Activated naive CD8-positive, alpha-beta T cell treated with anti-CD3 and anti-CD28 coated beads for 36 hours (primary cell): ENCODE data around the gene GDPD5. TPM values are rescaled to one million over a fixed set of nuclear protein-coding genes. Genes with fewer than 3 reads are reported as not detected.

Source experiments
- DNase-seq: peaks from one replicate; pipeline ENCODE4 v3.0.0; 2021
- H3K27ac Mint-ChIP-seq: one replicate; pipeline ENCODE4 v1.8.0; 2022; ENCODE audit warnings: mild to moderate bottlenecking, moderate library complexity, mixed read lengths
- H3K27me3 Mint-ChIP-seq: one replicate; pipeline ENCODE4 v1.8.0; 2022; ENCODE audit warnings: mild to moderate bottlenecking, mixed read lengths
- H3K36me3 Mint-ChIP-seq: one replicate; pipeline ENCODE4 v1.8.0; 2021; ENCODE audit warnings: mild to moderate bottlenecking, mixed read lengths
- H3K4me1 Mint-ChIP-seq: one replicate; pipeline ENCODE4 v1.8.0; 2021; ENCODE audit warnings: mixed read lengths
- H3K4me3 Mint-ChIP-seq: one replicate; pipeline ENCODE4 v1.8.0; 2022; ENCODE audit warnings: mild to moderate bottlenecking, moderate library complexity, mixed read lengths
- H3K9me3 Mint-ChIP-seq: one replicate; pipeline ENCODE4 v1.8.0; 2022; ENCODE audit warnings: mixed read lengths
- total RNA-seq, 2 experiments: library from RNA; stranded (reverse); gene quantifications; one replicate each; pipeline ENCODE4 v1.2.3, GENCODE V29; 2021

Gene GDPD5
- total RNA-seq, 2 experiments from 2014 or later = 5.9 to 6.6 TPM

- H3K4me1 Mint-ChIP-seq = peaks cover 3% of the 10 kb centered on the region
- no peaks in the 10 kb centered on the region for H3K9me3 Mint-ChIP-seq
- H3K4me3 Mint-ChIP-seq = no peak overlapping the region
- H3K27me3 Mint-ChIP-seq = peaks cover 3% of the 10 kb centered on the region
- no peaks in the 10 kb centered on the region for H3K36me3 Mint-ChIP-seq
- no peak overlapping the region for H3K27ac Mint-ChIP-seq
- DNase-seq = no peak
These were observed 23.0 kb upstream of the GDPD5 start for GRCh38 chr11:75548595-75549272.

GRCh38 chr11:75547617-75548058 lies 21.9 kb upstream of the GDPD5 start:
- DNase-seq = peak; percentile 30
- H3K4me1 Mint-ChIP-seq = peaks cover 3% of the 10 kb centered on the region
- no peak overlapping the region for H3K27ac Mint-ChIP-seq
- no peaks in the 10 kb centered on the region for H3K36me3 Mint-ChIP-seq
- H3K4me3 Mint-ChIP-seq = no peak overlapping the region
- H3K27me3 Mint-ChIP-seq = peaks cover 3% of the 10 kb centered on the region
- no peaks in the 10 kb centered on the region for H3K9me3 Mint-ChIP-seq

DNA sequence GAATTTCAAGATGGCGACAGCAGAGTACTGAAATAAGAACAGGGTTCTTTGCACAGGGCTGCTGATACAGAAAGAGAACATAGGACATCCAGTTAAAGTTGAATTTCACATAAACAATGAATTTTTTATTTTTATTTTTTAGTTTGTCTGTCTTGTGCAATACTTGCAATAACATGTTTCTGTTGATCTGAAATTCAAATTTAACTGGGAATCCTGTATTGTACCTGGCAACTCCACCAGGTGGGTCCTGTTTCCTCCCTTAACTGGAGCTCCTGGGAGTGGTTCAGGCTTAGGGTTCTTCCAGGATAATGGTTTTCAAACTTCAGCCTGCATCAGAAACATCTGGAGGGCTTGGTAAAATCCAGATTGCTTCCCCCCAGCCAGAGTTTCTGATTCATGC lies 21.4 kb upstream of the GDPD5 start:
- Mint-ChIP-seq H3K4me3 (no peak overlapping the region), H3K27me3 (peaks cover 3% of the 10 kb centered on the region), H3K4me1 (peaks cover 3% of the 10 kb centered on the region), H3K27ac (no peak overlapping the region), H3K36me3 (no peaks in the 10 kb centered on the region), H3K9me3 (no peaks in the 10 kb centered on the region)
- DNase-seq = no peak

- no peaks in the 10 kb centered on the region for H3K36me3 Mint-ChIP-seq
- H3K4me1 Mint-ChIP-seq = peaks cover 3% of the 10 kb centered on the region
- DNase-seq = no peak
- H3K27me3 Mint-ChIP-seq = peaks cover 3% of the 10 kb centered on the region
- no peak overlapping the region for H3K4me3 Mint-ChIP-seq
- H3K27ac Mint-ChIP-seq = no peak overlapping the region
- H3K9me3 Mint-ChIP-seq = no peaks in the 10 kb centered on the region
These were observed 18.1 kb upstream of the GDPD5 start for GRCh38 chr11:75543806-75544205.

- Mint-ChIP-seq H3K27me3 (peaks cover 10% of the 10 kb centered on the region), H3K9me3 (no peaks in the 10 kb centered on the region), H3K4me3 (no peak overlapping the region), H3K4me1 (peaks cover 6% of the 10 kb centered on the region), H3K27ac (no peak overlapping the region), H3K36me3 (no peaks in the 10 kb centered on the region)
- DNase-seq = no peak
These were observed 16.3 kb upstream of the GDPD5 start for GRCh38 chr11:75542088-75542438.

DNA sequence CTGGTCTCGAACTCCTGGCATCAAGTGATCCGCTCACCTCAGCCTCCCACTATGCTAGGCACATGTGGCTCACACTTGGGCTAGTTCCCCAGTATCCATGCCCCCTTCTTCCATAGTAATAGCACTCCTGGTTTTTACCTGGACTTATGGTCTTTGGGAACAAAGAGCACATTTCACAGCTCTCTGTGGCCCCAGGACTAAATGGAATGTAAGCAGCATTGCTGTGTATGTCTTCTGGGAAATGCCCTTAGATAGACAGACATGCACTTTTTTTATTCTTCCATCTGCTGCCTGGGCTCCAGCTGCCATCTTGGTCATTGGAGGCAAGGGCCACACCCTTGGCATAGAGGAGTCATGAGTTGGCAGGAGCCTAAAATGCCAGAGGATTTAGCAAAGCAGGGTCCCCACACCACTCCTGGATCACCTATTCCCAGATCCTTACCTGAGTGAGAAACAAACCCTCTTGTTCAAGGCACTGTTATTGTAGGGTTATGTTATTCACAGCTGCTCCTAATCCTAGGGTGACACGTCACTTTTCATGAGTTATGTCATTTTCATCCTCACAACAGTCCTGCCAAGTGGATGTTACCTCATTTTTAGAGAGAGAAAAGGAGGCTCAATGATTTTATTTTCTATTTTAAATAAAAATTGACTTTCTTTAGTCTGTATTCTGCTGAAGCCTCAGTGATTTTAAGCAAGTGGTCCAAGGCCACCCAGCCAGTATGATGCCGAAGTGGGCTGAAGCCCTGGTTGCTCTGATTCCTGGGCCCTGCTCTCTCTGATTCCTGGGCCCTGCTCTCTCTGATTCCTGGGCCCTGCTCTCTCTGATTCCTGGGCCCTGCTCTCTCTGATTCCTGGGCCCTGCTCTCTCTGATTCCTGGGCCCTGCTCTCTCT lies 15.7 kb upstream of the GDPD5 start:
- Mint-ChIP-seq H3K27ac (no peak overlapping the region), H3K27me3 (peaks cover 10% of the 10 kb centered on the region), H3K36me3 (no peaks in the 10 kb centered on the region), H3K4me3 (no peak overlapping the region), H3K9me3 (no peaks in the 10 kb centered on the region), H3K4me1 (peaks cover 11% of the 10 kb centered on the region)
- DNase-seq = no peak

- Mint-ChIP-seq H3K27ac (no peak overlapping the region), H3K4me1 (peaks cover 11% of the 10 kb centered on the region), H3K4me3 (no peak overlapping the region), H3K27me3 (peaks cover 8% of the 10 kb centered on the region), H3K36me3 (no peaks in the 10 kb centered on the region), H3K9me3 (no peaks in the 10 kb centered on the region)
- no peak for DNase-seq
These were observed 14.0 kb upstream of the GDPD5 start for GRCh38 chr11:75539459-75540334.

GRCh38 chr11:75538150-75538942 lies 12.6 kb upstream of the GDPD5 start:
- Mint-ChIP-seq H3K4me1 (peaks cover 11% of the 10 kb centered on the region), H3K27me3 (peaks cover 7% of the 10 kb centered on the region), H3K4me3 (no peak overlapping the region), H3K9me3 (no peaks in the 10 kb centered on the region), H3K36me3 (no peaks in the 10 kb centered on the region), H3K27ac (no peak overlapping the region)
- DNase-seq = no peak

- Mint-ChIP-seq H3K4me1 (peaks cover 11% of the 10 kb centered on the region), H3K36me3 (no peaks in the 10 kb centered on the region), H3K9me3 (no peaks in the 10 kb centered on the region), H3K27me3 (peaks cover 7% of the 10 kb centered on the region), H3K4me3 (no peak overlapping the region), H3K27ac (no peak overlapping the region)
- DNase-seq = no peak
These were observed 12.0 kb upstream of the GDPD5 start for GRCh38 chr11:75537740-75538139.

GRCh38 chr11:75536786-75537641 lies 11.3 kb upstream of the GDPD5 start:
- Mint-ChIP-seq H3K27ac (no peak overlapping the region), H3K27me3 (peaks cover 7% of the 10 kb centered on the region), H3K4me3 (no peak overlapping the region), H3K36me3 (no peaks in the 10 kb centered on the region), H3K9me3 (no peaks in the 10 kb centered on the region), H3K4me1 (peaks cover 14% of the 10 kb centered on the region)
- DNase-seq = peak; percentile 45

DNA sequence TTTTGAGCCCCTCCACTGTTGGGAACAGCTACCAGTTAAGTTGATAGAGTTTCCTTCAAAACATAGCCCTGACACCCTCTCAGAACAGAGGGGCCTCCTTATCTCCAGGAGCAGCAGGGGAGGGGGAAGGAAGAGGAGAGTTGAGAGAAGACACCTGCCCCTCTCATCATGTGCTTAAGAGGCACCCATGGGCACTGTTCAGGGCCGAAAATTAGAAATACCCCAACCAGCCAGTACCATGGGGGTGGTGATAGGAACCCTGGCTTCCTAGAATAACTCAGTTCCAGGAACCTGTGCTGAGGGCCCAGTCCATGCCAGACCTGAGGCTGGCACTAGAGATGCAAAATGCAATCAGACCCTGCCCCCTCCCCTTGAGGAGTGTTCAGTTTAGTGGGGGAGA lies 9.3 kb upstream of the GDPD5 start:
- no peak overlapping the region for H3K4me3 Mint-ChIP-seq
- no peak overlapping the region for H3K27ac Mint-ChIP-seq
- no peaks in the 10 kb centered on the region for H3K9me3 Mint-ChIP-seq
- DNase-seq = no peak
- peaks cover 15% of the 10 kb centered on the region for H3K4me1 Mint-ChIP-seq
- peaks cover 7% of the 10 kb centered on the region for H3K27me3 Mint-ChIP-seq
- H3K36me3 Mint-ChIP-seq = no peaks in the 10 kb centered on the region

DNA sequence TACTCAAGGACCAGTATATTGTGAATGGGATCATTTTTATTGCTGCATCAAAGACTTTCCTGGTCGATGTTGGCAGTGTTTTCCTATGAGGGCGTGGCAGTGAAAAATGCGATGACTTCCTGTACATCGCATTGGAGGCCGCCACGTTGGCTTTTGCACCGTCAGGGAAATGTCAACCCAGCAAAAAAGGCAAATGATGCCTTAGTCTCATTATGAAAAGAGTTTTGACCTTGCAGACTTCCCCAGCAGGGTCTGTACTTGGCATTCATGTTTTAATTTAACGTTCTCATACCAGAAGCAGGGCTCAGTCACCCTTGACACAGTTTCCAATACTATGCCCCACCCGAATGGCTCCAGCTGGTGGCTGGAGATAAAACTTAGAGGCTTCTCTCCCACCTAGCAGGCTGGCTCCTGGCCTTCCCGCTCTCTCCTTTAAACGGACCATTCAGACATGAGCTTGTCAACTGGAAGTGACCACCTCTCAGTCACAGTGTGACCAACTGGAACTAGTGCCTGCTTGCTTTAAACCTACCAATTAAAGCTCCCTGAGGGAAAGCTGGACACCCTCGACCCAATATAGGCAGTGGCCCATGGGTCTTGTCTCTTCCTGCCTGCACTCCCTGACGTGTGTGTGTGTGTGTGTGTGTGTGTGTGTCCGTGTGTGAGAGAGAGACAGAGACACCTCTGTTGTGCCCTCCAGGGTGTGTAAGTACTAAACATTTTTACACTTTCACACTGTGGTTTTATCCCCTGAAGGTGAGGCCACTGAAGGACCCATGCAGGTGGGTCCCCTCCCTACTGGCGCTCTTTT lies 8.7 kb upstream of the GDPD5 start:
- H3K27me3 Mint-ChIP-seq = peaks cover 7% of the 10 kb centered on the region
- peaks cover 15% of the 10 kb centered on the region for H3K4me1 Mint-ChIP-seq
- H3K4me3 Mint-ChIP-seq = no peak overlapping the region
- H3K36me3 Mint-ChIP-seq = no peaks in the 10 kb centered on the region
- no peaks in the 10 kb centered on the region for H3K9me3 Mint-ChIP-seq
- no peak for DNase-seq
- no peak overlapping the region for H3K27ac Mint-ChIP-seq

DNA sequence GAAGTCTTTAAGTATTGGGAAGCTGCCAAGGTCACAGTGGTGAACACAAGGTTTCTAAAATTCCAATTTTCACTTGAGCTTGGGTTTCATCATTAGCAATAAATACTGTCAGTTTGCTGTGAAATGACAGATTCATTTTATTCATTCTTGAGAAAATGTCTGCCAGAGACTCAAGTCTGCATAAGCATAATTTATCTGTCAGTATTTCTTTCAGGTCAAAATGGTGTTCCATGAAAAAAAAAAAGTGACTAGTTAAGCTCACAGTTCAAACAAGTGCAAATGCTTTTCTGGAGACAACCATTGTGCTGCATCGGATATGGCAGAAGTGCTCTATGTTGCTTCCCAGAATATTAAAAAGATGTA lies 8.1 kb upstream of the GDPD5 start:
- Mint-ChIP-seq H3K27ac (no peak overlapping the region), H3K4me3 (no peak overlapping the region), H3K27me3 (peaks cover 7% of the 10 kb centered on the region), H3K4me1 (peaks cover 15% of the 10 kb centered on the region), H3K36me3 (no peaks in the 10 kb centered on the region), H3K9me3 (no peaks in the 10 kb centered on the region)
- no peak for DNase-seq
